ENCODE measurements around the gene MTUS2.

MTUS2 gene

DNA sequence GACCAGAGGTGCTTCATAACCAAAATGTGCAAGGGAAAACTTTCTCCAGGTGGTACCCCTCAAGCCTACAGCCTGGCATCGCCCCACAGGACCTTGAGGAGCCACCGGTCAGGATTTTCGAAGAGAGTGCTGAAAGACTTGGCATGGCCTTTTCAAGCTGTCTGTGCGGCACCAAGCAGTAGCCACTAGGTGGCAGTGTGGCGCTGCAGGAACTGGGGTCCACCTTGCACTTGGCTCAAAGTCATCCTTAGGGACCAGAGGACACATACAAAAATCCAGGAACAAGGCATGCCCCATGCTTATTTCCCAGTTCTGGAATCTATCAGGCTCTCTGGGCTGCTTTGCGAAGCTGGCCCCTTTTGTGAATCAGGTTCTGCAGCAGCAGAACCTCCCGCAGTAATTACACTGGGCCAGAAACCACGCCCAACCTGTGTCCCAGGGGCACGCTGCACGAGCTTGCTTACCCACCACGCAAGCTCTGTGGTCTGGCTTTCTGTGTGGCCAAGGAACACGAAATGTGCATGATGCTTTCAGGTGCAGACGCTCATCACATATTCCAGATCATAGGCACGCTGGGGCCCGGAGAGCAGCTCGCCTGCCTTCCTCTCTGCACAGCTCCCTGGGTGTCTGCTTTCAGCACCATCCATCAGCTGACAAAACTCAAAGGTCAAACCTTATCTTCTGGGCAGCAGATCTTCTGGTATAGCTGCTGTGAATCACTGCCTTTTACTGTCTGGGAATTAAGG lies 688.2 kb downstream of the MTUS2 start:
- peak; percentile 93 for DNase-seq (ENCODE audit: low spot score)

DNA sequence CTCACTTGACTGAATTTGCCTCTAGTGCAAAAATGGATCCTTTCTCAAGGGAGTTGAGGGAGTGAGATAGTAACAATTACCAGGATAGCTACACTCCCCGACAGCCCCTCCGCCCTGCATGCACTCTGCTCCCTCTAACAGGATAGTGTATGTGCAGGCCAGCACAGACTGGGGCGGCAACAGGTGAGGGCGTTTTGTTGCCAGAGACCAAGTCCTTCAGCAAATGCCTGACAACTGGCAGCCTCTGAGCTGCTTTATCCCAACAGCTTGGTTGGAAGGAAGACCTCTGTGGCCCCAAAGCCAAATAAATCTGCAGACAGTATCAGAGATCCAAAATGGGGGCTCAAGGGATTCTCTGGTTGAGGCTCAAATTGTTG lies 688.7 kb downstream of the MTUS2 start:
- no peak for DNase-seq (ENCODE audit: low spot score)

DNA sequence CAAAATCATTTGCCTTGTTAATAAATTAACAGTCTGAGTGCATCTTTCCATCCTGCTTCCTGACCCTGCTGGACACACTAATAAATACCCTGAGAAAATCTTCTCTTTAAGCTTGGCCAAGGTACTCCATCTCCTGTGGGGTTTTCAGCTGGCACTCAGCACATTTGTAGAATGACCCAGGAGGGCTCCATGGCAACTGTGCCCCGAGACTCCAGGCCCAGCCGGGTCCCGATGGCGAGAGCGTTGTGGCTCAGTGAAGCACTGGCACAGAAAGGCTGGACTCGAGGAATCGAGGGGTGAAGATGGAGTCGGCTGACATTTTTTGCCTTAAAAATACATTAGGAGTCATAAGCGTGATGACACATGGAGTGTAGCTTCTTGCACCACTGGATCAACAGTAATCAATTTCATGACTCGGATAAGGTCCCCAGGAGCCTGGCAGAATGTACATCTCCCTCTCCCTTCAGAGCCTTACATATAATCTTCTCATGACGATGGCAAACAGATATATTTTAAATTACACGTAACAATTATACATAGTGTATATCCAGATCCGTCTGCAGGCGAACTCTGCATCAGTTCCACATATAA lies 690.0 kb downstream of the MTUS2 start:
- DNase-seq (ENCODE audit: low spot score), result no peak

DNA sequence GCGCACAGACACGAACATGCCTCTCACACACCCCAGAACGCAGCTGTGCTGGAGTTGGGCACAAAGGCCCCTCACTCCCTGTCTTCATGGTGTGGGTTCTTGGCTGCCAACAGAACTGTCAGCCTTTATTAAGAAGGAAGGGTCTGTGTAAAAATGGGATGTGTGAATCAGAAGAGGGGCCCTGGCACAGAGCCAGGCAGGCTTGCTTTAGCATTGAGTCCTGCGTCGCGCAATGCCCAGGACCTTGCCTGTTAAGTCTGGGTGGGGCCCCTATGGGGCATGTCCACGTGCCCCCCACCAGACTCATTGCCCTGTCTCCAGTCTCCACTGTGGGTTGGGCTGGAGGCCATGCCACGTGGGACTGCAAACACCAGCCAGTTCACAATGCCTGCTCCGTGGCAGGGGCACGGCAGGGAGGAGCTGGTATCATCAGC lies 690.5 kb downstream of the MTUS2 start:
- no peak for DNase-seq (ENCODE audit: low spot score)

DNA sequence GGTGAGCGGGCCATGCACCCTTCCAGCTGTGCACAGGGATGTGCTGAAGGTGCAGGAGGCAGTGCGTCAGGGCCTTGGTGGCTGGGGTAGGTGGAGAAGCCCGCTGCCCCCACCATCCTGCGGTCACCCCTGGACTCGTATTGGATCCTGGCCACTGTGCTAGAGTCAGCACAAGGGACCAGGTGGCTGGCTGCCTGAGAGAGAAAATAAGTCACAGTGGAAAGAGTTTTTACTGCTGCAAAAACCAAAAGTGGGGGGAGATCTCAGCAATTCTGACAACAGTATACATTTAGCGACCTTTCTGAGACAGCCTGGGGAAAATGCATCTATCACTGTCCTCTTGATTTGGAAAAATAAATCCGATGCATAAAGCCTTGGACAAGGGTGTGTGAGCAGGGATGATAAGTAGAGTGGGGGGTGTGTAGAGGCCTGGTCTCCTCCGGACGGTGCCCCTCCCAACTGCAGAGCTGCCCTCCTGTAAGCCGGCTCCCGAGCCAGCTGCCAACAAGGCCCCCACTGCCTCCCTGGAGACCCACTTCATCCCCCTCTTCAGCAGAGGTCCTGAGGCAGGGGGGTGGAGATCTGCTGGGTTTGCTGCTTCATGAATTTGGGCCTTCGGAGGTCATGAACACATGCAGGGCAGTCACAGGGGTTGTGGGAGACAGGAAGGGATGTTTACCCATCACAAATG lies 691.1 kb downstream of the MTUS2 start:
- no peak for DNase-seq (ENCODE audit: low spot score)

DNA sequence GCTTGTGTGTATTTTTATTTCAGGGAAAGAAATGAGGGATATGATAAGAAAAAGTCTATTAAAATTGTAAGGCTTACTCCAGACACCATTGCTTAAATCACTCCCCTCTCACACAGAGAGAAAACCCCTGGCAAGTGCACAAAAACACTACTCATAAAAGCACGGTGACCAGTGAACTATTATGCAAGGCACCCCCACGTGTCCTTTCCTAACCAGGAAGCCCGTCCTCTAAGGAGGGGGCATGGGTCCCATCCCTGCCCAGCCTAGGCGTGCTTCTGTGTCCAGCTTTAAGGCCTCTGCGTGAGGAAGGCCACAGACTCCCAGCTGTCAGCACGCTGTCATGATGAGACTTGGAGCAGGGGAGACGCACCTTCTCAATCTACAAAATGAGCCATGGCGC lies 691.8 kb downstream of the MTUS2 start:
- no peak for DNase-seq (ENCODE audit: low spot score)

DNA sequence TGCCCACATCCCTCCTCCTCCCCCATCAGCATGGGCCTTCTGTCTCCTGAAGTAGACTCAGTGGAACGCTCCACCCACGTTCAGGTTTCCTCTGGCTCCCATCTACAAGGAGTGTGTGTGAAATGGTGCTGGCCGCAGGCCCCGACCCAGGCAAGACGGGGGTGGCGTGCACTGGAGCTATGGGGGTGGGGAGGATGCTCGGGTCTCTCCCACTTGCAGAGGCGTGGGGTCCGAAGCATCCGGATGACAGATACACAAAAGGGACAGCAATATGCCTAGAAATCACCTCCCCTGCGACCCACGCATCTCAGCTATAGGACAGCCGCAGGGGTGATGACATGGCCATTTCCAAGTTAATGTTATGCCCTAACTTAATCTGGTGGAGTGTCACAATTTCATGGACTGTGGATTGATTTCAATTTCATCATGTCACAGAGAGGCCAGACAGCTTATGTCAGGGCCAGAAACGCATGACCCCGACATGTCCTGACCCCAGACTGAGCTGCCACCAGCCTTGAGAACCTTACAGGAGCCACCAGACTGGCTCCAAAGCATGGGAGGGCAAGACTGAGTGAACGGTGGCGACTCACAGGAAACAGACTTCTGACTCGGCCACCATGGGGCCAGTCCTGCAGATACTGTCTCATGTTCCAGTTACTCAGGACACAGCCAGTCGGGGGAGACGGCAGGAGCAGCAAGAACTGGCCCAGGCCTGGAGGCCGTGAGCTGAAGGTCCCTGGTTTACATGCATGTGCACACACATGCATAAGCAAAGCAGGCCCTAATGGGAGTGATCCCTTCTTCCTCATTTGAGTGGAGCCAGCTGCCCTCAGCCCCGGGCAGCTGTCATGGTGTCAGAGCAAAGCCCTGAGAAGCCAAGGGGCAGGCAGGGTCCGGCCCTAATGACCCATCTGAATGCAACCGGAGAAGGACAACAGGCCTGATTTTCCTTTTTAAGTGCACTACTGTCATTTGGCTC lies 693.2 kb downstream of the MTUS2 start:
- no peak for DNase-seq (ENCODE audit: low spot score)

DNA sequence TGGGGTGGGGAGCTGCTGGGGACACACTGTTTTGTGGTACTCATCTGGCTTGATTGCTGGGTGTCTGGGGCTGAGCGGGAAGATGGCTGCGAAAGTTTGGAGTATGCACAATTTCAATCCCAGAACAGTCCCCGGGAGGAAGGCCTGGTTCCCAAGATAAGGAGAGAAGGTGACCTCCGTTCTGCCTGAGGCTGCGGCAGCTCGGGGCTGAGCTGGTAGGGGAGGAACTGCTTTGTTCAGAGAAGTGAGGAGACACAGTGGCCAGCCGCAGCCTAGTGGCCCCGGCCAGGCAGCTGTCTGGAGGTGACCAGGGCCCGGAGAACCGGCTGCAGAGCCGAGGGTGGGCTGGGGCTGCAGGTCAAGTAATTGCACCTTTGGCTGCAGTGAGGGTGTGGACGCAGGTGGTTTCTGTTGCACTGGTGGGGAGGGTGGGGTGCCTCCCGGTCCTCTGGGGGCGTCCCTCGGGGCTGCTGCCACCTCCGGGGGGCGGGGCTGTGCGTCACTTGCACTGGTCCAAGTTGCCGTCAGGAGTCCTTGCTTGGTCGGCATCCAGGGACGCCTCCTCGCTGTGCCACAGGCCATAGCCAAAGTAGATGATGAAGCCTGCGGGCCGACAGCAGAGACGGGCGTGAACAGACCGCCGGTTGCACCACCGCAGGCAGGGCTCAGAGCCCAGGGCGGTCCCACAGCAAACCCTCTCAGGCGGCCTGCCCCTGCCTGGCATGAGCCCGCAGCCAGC lies 694.0 kb downstream of the MTUS2 start:
- DNase-seq (ENCODE audit: low spot score), result no peak

DNA sequence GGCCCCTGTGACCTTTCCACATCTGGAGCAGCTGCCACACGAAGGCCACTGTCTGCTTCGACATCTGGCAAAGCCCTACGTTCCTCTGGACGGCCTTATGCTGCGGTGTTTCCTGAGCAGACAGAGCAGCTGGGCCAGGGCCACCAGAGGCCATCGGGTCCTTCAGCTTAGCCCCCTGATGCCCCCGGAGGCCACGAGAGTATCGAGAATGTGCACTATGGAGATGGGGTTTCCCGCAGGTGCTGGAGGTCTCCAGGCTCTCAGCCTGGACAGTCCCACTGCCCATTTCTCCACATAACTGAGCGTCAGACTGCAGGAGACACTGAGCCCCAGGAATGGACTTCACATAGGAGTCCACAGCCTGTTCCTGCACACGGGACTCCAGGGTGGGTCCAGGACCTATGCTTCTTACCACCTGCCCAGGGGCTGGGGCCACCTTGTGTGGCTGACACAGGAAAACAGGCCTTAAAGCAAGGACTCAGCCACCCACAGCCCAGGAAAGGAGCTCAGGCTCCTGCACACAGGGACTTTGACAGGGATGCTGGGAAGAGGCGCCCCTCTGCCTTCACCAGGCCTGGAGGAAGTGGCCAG lies 694.7 kb downstream of the MTUS2 start:
- no peak for DNase-seq (ENCODE audit: low spot score)

DNA sequence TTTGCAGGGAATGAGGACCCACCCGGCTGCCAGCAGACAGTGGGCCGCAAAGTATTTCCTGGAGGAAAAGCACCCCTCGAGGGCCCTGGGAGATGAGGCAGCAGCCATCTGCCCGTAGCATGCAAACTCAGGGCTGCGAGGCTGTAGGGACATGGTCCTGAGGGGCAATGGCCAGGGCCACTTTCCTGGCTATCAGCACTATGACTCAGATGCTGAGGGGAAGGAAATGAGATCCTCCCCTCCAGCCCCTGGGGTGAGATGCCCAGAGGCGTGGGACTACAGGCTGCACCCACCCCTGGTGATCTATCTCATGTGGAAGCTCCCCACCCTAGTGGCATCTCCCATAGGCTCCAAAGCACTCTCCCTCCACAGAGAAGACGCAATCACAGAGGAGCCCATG lies 695.2 kb downstream of the MTUS2 start:
- DNase-seq (ENCODE audit: low spot score), result no peak

DNA sequence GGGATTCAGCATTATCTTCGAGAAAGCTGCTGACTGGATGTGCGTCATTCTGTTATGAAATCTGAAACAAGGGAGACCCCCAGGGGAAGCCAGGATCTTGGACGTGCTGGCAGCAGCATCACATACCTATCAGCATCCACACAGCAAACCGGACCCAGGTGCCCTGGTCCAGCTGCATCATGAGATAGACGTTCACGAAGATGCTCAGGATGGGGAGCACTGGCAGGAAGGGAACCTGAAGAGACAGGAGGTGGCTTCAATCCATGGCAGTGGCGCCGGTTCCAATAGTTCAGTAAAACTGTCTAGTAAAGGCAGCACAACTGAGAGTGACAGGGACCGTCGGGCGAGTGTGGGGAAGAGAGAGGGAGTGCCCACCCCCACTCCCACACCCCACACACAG lies 695.9 kb downstream of the MTUS2 start:
- no peak for DNase-seq (ENCODE audit: low spot score)

DNA sequence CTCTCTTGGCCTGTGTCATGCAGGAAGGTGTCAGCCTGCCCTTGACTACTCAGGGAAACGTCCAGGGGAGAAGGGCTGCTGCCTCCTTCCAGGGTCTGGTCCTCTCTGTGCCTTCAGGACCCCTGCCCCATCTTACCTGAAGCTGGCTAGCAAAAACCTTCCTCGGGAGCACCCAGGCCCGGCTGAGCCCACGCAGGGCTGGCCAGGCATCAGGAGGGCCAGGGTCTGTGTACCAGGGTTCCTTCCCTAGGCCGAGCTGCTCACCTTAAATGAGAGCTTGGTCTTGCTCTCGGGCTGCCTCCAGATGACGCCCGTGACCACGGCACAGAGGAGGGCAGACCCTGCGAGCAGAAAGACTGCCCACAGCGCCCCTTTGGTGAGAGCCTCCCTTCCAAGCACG lies 696.7 kb downstream of the MTUS2 start:
- no peak for DNase-seq (ENCODE audit: low spot score)

DNA sequence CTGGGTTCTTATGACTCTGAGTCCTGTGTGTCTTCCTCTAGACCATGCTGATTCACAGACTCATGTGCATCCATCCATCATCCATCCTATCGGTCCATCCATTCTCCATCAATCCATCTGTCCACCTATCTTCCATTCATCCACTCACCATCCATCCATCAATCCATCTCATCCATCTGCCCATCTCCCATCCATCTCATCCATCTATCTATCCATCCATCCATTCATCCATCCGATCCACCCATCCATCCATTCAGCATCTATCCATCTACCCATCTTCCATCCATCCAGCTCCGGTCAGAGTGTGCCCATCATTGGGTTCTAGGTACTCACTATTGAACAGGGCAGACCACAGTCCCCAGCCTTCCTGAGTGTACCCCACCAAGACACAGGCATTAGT lies 699.8 kb downstream of the MTUS2 start:
- DNase-seq (ENCODE audit: low spot score), result no peak

DNA sequence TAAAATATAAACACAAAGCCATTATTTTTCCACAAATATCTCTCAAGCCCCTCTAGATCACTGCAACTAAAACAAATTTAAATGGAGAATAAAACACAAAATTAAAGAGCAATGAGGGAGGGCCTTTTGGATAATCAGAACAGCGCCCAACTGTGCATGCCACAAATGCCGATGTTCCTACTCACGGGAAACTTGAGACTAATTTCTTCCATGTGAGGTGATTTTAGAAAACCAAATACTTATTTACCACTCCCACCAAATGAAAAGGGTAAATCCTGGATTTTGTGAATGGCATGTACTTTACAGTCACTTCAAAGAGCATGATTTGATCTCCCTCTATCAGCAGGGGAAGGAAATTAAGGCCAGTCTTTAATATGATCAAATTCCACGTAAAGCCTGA lies 700.5 kb downstream of the MTUS2 start:
- peak; percentile 38 for DNase-seq (ENCODE audit: low spot score)

DNA sequence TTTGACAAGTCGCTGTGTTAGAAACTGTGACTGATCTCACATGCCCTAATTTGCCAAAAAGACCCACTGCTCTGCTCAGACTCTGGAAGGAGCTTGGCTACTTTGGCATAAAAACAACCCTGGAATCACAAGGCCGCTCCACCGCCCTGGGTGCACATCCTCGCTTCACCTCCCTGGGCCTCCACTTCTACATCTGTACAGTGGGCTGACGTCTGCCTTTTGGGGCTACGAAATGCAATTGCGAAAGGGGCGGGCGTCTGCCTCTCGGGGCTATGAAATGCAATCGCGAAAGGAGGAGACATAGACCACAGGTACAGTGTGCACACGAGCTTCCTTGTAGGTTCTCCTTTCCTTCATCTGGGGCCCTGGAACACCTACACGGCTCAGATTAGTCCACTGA lies 701.2 kb downstream of the MTUS2 start:
- no peak for DNase-seq (ENCODE audit: low spot score)

DNA sequence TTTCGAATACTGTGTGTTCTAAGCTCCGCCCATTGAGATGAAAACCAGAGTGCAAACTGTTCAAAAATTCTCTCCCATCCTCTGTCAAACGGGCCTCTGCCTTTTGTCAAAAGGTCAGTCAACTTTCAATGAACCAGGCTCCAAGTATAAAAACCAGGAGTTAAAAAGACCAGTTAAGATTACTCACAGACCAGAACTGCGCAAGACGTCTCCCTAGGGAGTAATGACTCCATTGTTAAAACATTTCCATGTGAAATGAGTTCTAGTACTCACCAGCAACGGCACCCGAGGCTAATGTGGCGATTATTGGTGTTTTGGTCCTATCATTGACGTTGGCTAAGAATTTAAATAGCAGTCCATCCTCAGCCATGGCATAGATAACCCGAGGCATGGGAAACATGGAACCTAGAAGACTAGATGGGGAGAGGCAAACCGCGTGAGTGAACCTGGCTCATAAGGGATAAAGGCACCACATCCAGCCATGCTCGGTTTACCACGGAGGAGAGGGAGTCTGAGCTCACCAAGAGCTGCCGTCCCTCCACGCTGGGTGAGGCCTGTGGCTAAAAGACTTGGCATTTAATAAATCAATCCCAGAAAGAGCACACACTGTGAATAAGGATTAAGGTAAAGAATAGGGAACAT lies 702.0 kb downstream of the MTUS2 start:
- DNase-seq (ENCODE audit: low spot score), result peak; percentile 94

DNA sequence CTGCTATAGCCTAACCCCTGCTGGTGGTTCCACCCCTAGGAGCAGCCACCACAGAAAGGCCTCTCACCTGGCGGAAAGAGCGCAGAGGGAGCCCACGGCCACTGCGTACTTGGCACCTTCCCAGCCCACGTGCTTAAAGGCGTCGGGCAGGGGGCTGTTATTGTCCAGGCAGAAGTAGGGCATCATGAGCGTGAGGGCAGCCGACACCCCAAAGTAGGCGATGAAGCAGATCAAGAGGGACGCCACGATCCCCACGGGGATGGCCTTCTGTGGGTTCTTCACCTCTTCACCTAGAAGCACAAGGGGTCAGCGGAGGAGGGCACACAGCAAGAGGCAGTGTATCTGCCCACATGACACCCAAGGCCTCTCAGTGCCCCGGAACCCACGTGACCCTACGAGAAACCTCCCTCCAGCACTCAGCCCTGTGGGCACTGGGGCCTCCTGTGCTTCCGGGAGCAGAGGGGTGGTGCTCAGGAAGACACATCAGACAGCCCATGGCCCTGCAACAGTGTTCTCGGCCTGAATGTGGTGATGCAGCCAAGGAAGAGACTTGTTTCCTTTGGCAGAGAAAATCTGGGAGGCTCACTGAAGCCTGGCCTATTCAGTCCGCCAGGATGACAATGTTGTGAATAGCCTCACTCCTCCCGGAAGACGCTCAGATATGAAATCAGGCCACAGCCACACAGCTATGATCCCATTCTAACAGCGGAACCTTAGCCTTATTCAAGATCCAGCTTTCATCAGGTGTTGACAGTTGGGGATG lies 703.2 kb downstream of the MTUS2 start:
- no peak for DNase-seq (ENCODE audit: low spot score)

DNA sequence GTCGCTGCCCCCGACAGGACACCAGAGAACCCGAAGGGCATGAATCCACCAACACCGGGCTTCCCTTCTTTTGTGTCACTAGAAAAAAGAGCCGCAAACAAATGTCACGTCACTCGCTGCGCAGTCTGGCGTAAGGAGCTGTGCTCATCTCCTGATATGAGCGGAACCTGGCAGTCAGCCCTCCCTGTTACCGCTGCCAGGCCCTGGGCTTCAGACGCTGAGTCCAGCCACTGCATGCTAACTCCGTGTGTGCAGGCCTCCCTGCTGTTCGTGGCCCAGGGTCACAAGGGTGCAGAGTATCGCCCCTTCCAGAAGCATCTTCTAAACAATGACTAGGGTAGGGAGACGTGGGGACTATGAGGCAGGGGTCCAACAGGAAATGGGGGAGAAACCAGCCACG lies 704.0 kb downstream of the MTUS2 start:
- no peak for DNase-seq (ENCODE audit: low spot score)

DNA sequence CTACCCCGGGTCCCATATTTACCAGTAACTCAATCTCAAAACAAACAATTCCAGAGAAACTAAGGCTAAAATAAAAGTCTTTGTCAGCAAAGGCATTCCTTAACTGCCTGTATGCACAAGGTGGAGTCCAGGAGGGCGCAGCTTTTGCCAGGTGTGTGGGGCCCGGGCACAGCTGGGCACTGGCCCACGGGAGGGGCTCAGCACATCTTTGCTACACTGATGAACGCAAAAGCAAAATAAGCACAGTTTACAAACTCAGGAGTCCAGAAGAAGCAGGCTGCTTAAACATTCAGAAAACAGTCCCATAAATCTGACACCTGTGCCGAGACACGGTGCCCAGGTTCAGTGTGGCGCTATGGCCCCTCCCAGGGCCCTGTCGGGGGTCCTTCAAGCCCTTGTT lies 704.5 kb downstream of the MTUS2 start:
- DNase-seq (ENCODE audit: low spot score), result no peak

DNA sequence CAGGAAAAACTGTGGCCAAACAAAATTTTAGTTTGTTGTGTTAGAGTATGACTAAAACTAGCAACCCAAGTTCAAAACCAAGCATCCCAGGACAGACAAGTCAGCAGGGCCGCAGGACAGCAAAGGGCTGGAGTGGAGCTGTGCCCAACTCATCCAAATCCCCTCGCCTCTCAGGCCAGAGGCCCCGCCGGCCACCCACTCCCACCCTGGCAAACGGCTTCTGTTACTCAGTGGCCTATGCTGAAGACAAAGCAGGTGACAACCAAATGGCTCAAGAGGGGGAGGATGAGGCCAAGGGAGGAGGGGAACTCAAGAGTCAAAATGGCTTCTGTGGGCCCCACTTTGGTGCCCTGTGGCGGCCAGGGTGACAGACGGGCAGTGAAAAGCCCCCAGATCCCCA lies 705.6 kb downstream of the MTUS2 start:
- DNase-seq (ENCODE audit: low spot score), result no peak

Data from hepatic stellate cell (primary cell).